Suppressor macrophage treated with lipopolysaccharide for 1 hour (primary cell): Measurements from ENCODE around the gene GOLGA2.

Source experiments
- DNase-seq, 3 donors: peaks; one replicate each; pipeline ENCODE4 v3.0.0-alpha.2; 2020 to 2022

The GOLGA2 gene

GRCh38 chr9:128257086-128257825 is 18.6 kb downstream of the GOLGA2 start:
- no peak for DNase-seq

GRCh38 chr9:128254855-128255759 is 20.7 kb downstream of the GOLGA2 start:
- peak; percentile 74 to 87 (median 76) for DNase-seq

GRCh38 chr9:128254362-128254761 is 21.4 kb downstream of the GOLGA2 start:
- DNase-seq: no peak

GRCh38 chr9:128253991-128254346 is 21.8 kb downstream of the GOLGA2 start:
- no peak for DNase-seq

GRCh38 chr9:128253140-128253990 is 22.4 kb downstream of the GOLGA2 start:
- no peak for DNase-seq

- no peak for DNase-seq
These were observed 23.3 kb downstream of the GOLGA2 start for GRCh38 chr9:128252317-128253139.

GRCh38 chr9:128251732-128252100 is 24.1 kb downstream of the GOLGA2 start:
- no peak for DNase-seq

- DNase-seq: no peak
These were observed 24.7 kb downstream of the GOLGA2 start for GRCh38 chr9:128250839-128251731.

GRCh38 chr9:128249908-128250838 is 25.6 kb downstream of the GOLGA2 start:
- peak; percentile 90 to 97 (median 93) for DNase-seq

- no peak for DNase-seq
These were observed 26.3 kb downstream of the GOLGA2 start for GRCh38 chr9:128249558-128249907.

- no peak for DNase-seq
These were observed 28.5 kb downstream of the GOLGA2 start for GRCh38 chr9:128247226-128247803.

- DNase-seq: no peak
These were observed 29.3 kb downstream of the GOLGA2 start for GRCh38 chr9:128246471-128246870.

GRCh38 chr9:128245421-128246151 is 30.2 kb downstream of the GOLGA2 start:
- peak; percentile 29 to 53 (median 30) for DNase-seq

GRCh38 chr9:128244837-128245231 is 31.0 kb downstream of the GOLGA2 start:
- DNase-seq: peak; percentile 59 to 77 (median 59)

GRCh38 chr9:128244091-128244836 is 31.5 kb downstream of the GOLGA2 start:
- no peak for DNase-seq

- DNase-seq: no peak
These were observed 32.4 kb downstream of the GOLGA2 start for GRCh38 chr9:128243215-128244018.

GRCh38 chr9:128242828-128243214 is 33.0 kb downstream of the GOLGA2 start:
- no peak for DNase-seq
